ENCODE measurements around the gene MMP2. TPM values are rescaled to one million over a fixed set of nuclear protein-coding genes. Genes with fewer than 3 reads are reported as not detected.

The MMP2 gene
- total RNA-seq, 1 experiment from 2014 or later: 61.3 TPM

DNA sequence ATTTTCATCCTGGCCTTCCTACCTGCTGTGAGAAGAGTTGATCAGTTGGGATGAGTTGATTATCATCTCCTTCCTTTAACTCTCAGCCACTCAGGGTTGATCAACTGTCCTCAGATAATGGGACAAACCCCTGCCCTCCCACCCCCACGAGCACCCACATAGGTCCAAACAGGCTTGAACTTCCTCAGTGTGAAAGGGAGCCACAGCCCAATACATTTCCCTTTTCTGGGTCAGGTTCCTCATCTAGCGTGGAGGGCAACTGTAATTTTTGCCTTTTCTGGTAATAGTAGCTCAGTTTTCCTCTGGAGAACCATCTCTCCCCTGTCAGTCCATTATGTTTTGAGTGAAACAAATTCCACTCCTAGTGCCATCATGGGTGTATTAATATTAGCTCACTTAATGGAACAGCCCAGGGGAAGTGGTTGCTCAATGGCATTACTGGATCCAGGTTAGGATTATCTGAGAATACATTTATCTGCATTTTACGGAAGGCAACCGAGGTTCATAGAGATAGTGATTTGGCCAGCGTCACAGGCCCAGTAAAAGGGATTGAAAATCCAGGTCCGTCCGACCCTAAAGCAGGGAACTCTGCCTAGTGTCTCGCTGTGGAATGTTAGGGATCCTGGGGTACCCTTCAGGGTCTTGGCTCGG is 29.4 kb downstream of the MMP2 start (continued):
- TF ChIP-seq ZNF425 (CRISPR knock-in tag; conservative IDR thresholded peaks at IDR 0.05) (no peak), OVOL2 (CRISPR knock-in tag; IDR thresholded peaks at IDR 0.05; ENCODE audit: borderline replicate concordance) (no peak), ARID4B (CRISPR knock-in tag; IDR thresholded peaks at IDR 0.05; ENCODE audit: borderline replicate concordance) (no peak), MXD4 (CRISPR knock-in tag; IDR thresholded peaks at IDR 0.05; ENCODE audit: borderline replicate concordance) (no peak), ZNF423 (CRISPR knock-in tag; IDR thresholded peaks at IDR 0.05) (no peak), ZNF219 (CRISPR knock-in tag; IDR thresholded peaks at IDR 0.05; ENCODE audit: borderline replicate concordance) (no peak), TEAD4 (CRISPR knock-in tag; IDR thresholded peaks at IDR 0.05) (no peak), E2F1 (CRISPR knock-in tag; IDR thresholded peaks at IDR 0.05) (no peak)
- TF ChIP-seq, protein P1, sequence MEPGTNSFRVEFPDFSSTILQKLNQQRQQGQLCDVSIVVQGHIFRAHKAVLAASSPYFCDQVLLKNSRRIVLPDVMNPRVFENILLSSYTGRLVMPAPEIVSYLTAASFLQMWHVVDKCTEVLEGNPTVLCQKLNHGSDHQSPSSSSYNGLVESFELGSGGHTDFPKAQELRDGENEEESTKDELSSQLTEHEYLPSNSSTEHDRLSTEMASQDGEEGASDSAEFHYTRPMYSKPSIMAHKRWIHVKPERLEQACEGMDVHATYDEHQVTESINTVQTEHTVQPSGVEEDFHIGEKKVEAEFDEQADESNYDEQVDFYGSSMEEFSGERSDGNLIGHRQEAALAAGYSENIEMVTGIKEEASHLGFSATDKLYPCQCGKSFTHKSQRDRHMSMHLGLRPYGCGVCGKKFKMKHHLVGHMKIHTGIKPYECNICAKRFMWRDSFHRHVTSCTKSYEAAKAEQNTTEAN (CRISPR knock-in tag; IDR thresholded peaks at IDR 0.05): no peak
- TF ChIP-seq, protein P2, sequence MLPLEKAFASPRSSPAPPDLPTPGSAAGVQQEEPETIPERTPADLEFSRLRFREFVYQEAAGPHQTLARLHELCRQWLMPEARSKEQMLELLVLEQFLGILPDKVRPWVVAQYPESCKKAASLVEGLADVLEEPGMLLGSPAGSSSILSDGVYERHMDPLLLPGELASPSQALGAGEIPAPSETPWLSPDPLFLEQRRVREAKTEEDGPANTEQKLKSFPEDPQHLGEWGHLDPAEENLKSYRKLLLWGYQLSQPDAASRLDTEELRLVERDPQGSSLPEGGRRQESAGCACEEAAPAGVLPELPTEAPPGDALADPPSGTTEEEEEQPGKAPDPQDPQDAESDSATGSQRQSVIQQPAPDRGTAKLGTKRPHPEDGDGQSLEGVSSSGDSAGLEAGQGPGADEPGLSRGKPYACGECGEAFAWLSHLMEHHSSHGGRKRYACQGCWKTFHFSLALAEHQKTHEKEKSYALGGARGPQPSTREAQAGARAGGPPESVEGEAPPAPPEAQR (CRISPR knock-in tag; IDR thresholded peaks at IDR 0.05): no peak
- TF ChIP-seq, protein P3, sequence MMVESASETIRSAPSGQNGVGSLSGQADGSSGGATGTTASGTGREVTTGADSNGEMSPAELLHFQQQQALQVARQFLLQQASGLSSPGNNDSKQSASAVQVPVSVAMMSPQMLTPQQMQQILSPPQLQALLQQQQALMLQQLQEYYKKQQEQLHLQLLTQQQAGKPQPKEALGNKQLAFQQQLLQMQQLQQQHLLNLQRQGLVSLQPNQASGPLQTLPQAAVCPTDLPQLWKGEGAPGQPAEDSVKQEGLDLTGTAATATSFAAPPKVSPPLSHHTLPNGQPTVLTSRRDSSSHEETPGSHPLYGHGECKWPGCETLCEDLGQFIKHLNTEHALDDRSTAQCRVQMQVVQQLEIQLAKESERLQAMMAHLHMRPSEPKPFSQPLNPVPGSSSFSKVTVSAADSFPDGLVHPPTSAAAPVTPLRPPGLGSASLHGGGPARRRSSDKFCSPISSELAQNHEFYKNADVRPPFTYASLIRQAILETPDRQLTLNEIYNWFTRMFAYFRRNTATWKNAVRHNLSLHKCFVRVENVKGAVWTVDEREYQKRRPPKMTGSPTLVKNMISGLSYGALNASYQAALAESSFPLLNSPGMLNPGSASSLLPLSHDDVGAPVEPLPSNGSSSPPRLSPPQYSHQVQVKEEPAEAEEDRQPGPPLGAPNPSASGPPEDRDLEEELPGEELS (CRISPR knock-in tag; IDR thresholded peaks at IDR 0.05): no peak

All from WTC11 (cell line).